NCI-H510A treated with DMSO at 0.1 percent for 48 hours (cell line): ENCODE data around the gene MEAK7.

Experiments used
- DNase-seq: peaks from one replicate; lab custom pipeline; 2025; lab: John Stamatoyannopoulos, UW

The MEAK7 gene

GRCh38 chr16:84465154-84465553 is 39.3 kb downstream of the MEAK7 start:
- no peak for DNase-seq

GRCh38 chr16:84464116-84464515 is 40.3 kb downstream of the MEAK7 start:
- no peak for DNase-seq

DNA sequence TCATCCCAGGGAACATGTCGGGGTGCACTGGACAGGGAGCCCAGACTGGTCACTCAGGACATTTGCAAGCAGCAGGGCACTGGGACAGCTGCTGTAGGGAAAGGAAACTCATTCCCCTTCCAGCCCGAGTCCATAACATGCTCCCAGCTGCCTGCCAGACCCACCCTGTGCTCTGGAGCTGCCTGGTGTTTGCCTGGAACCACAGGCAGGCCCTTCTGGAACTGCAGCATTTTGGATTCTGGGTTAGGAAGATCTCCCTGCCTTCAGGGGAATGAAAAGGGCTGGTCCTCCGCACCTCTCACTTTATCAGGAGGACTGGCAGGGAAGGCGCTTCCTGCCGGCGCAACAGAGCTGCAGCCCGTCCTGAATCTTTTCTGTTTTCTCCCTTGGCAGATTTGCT is 41.2 kb downstream of the MEAK7 start:
- no peak for DNase-seq

- DNase-seq = no peak
Measured at GRCh38 chr16:84462296-84463210, 41.9 kb downstream of the MEAK7 start.

- DNase-seq = no peak
Measured at GRCh38 chr16:84461413-84462295, 42.8 kb downstream of the MEAK7 start.

DNA sequence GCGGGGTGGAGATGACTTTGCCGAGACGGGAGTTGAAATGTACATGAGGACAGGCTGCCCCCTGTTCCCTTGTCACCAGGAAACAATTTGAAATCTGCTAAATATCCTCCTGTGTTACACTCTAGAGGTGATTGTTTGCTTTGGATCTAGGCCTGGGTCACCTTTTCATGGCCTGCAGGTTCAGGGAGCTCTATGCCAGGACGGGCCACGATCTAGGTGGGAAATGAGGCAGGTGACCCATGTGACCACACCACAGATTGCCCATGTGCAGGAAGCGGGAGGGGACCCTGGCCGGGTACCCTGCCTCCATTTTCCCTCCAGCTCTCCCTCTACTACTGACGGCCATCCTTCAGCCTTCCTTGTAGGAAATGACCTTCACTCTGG is 43.4 kb downstream of the MEAK7 start:
- no peak for DNase-seq

DNA sequence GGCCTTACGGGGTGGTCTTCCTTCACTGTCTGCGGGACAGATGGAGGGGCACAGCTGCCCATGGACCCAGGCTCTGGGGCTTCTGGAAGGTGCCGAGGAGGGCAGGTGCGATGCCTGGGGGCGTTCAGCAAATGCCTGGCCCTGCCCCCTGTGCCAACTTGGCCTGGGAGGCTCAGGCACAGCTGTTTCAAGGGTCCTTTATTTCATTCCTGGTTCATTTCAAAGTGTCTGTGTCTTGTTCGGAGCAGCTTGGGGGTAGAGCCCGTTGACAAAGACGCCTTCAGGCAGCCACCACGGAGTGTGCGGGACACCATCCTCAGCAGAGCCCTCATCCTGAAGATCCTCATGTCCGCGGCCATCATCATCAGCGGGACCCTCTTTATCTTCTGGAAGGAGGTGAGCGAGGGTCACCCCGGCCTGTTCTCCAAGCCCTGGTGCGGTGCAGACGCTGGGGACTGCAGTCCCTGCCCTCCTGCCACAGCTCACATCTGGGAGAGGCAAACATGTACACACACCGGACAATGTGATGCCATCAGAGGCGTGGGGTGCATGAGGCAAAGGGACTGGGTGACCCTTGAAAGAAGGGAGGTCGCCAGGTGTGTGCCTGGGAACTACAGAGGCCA is 43.9 kb downstream of the MEAK7 start:
- DNase-seq = no peak

DNA sequence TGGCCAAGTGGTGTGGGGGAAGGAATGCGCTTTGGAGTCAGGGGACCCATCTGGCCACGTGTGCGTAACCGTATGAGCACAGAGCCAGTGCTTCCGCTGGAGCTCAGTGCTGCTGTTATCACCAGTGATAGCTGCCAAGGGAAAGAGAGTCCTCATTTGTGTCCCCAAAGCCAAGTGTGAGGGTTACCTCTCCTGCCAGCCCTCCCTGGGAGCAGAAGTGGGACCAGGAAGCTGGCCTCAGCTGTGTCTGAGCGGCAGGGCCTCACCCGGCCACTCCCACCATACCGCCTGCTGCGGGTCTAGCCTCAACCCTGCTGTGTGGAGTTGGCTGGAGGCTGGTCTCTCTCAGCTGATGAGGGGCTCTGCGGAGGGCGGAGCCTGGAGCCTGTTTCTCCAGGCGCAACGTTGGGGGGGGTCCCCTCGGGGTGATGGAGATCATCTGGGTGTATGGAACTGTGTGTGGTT is 44.5 kb downstream of the MEAK7 start:
- no peak for DNase-seq

DNA sequence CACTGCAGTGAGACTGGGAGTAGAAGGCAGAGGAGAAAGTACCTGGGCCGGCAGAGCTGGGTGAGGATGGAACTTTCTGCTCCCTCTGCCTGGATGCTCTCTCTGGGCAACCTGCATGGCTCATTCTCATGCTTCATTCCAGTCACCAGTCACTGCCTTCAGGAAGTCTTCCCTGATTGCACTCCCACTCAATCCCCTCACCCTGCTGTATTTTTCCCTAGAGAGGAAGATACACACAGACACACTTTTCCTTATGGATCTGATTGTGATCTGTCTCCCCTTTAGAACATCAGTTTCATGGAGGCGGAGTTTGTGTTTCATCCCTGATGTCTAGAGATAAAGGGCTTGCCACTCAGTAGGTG is 44.9 kb downstream of the MEAK7 start:
- DNase-seq = no peak

DNA sequence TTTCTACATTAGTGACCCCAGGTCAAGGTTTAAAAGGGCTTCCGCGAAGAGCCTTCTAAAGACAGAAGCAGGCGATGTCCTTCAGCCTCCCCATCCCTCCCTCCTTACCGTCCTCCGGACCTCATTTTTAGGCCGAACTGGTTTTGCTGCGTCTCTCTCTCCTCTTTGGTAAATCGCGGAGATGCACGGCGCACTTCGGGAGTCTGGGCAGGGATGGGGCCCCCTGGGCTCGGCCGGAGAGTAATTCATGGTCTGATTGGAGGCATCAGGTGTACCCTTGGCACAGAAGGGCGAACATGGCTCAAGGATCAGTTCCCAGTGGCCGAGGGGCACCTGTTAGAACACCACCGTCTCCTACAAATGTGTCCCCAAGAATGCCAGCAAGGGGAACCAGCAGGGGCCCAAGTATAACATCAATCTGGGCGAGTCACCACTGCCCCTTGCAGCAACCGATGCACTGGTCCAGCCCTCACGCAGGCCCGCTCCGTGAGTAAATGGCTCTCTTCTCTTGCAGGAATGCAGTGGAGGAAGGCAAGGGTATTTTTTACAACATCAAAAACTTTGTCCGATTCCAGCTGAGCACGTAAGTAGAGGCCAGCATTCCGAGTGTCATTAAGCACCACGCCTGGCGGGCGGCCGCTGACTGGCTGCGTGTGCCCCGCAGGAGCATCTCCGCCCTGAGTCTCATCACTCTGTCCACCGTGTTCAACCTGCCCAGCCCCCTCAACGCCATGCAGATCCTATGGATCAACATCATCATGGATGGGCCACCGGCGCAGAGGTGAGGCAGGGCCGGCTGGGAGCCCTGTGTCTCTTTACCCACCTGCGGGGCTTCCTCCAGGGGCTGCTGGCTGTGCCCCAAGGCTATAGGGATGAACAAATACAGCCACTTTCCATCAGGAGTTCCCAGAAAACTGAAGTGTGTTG is 45.6 kb downstream of the MEAK7 start:
- no peak for DNase-seq

DNA sequence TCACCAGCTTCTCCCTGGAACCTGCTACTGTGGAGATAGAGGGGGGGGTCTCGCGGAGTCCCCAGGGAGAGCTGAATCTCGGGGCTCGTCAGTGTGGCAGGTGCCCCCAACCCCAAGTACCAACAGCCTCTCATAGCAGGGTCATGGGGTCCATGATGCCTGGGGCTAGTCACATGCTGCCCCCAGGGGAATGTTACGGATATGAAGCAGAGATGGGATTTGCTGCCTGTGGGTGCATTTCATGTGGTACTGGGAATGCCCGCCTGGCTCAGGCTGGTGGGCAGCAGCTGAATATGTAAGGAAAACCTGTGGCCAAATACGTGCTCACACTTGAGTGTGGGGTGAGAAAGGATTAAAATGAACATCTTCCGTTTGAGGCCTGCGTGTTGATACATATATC is 49.4 kb downstream of the MEAK7 start:
- DNase-seq = no peak
